ENCODE results near the gene HTT.
A peak's percentile ranks its signal among the peaks of the same experiment; 100 is the strongest.

- TF ChIP-seq CTCF (IDR thresholded peaks at IDR 0.05) (0 out of 3 replicates have a peak, but pooled peaks have one; percentile 13), POLR2A (IDR thresholded peaks at IDR 0.05; ENCODE audit: low read length) (no peak), MAZ (IDR thresholded peaks at IDR 0.05; ENCODE audit: borderline replicate concordance, low read depth, low read length) (no peak), EP300 (IDR thresholded peaks at IDR 0.05) (no peak), RCOR1 (IDR thresholded peaks at IDR 0.05; ENCODE audit: low read depth, low read length) (no peak), KDM1A (IDR thresholded peaks at IDR 0.05; ENCODE audit: low read depth) (no peak), NFE2L2 (conservative IDR thresholded peaks at IDR 0.05; ENCODE audit: low read length) (no peak), ZFP36 (IDR thresholded peaks at IDR 0.05; ENCODE audit: borderline replicate concordance, partially characterized antibody) (no peak), ESRRA (IDR thresholded peaks at IDR 0.05; ENCODE audit: borderline replicate concordance, low read length) (no peak), RNF2 (IDR thresholded peaks at IDR 0.05; ENCODE audit: borderline replicate concordance, low read depth) (no peak), JUNB (IDR thresholded peaks at IDR 0.05) (no peak), SREBF2 (IDR thresholded peaks at IDR 0.05) (no peak)
- TF ChIP-seq, protein P1, sequence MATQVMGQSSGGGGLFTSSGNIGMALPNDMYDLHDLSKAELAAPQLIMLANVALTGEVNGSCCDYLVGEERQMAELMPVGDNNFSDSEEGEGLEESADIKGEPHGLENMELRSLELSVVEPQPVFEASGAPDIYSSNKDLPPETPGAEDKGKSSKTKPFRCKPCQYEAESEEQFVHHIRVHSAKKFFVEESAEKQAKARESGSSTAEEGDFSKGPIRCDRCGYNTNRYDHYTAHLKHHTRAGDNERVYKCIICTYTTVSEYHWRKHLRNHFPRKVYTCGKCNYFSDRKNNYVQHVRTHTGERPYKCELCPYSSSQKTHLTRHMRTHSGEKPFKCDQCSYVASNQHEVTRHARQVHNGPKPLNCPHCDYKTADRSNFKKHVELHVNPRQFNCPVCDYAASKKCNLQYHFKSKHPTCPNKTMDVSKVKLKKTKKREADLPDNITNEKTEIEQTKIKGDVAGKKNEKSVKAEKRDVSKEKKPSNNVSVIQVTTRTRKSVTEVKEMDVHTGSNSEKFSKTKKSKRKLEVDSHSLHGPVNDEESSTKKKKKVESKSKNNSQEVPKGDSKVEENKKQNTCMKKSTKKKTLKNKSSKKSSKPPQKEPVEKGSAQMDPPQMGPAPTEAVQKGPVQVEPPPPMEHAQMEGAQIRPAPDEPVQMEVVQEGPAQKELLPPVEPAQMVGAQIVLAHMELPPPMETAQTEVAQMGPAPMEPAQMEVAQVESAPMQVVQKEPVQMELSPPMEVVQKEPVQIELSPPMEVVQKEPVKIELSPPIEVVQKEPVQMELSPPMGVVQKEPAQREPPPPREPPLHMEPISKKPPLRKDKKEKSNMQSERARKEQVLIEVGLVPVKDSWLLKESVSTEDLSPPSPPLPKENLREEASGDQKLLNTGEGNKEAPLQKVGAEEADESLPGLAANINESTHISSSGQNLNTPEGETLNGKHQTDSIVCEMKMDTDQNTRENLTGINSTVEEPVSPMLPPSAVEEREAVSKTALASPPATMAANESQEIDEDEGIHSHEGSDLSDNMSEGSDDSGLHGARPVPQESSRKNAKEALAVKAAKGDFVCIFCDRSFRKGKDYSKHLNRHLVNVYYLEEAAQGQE (IDR thresholded peaks at IDR 0.05), result no peak
Observed at GRCh38 chr4:3136454-3136853, 62.0 kb downstream of the HTT start.
